SU-DHL-6 (cell line): Measurements from ENCODE around the gene FRMPD1.

Source experiments
- H2AFZ ChIP-seq: fragments of 200-600 bp; sonication (generic); 2 replicates; pipeline ENCODE4 v1.6.1; 2014; ENCODE audit warnings: low read depth, mild to moderate bottlenecking, moderate library complexity, mixed read lengths, antibody characterized with exemption, low read length; ENCODE audit not compliant: severe bottlenecking
- H3F3A ChIP-seq: fragments of 200-600 bp; shearing (Covaris generic); 2 replicates; pipeline ENCODE4 v1.6.0; 2016; ENCODE audit warnings: antibody characterized with exemption, mild to moderate bottlenecking; ENCODE audit not compliant: insufficient read depth
- H3K27ac ChIP-seq: fragments of 200-600 bp; sonication (generic); 2 replicates; pipeline ENCODE4 v1.5.1; 2016; ENCODE audit warnings: low read depth, mild to moderate bottlenecking, low read length, moderate library complexity, mixed read lengths
- H3K27me3 ChIP-seq: fragments of 200-600 bp; sonication (generic), shearing (Covaris generic); 2 replicates; pipeline ENCODE4 v1.6.0; 2014; ENCODE audit warnings: mild to moderate bottlenecking, low read length
- H3K36me3 ChIP-seq: fragments of 200-600 bp; sonication (generic); 2 replicates; pipeline ENCODE4 v1.6.1; 2014; ENCODE audit warnings: mild to moderate bottlenecking, low read length, mixed read lengths
- H3K4me2 ChIP-seq: fragments of 300-600, 200-600 bp; shearing (Covaris generic), sonication (generic); 2 replicates; pipeline ENCODE4 v1.6.0; 2014; ENCODE audit warnings: low read length, low read depth, mild to moderate bottlenecking; ENCODE audit not compliant: poor library complexity, severe bottlenecking
- H3K4me3 ChIP-seq: fragments of 200-600 bp; sonication (generic); 2 replicates; pipeline ENCODE4 v1.5.1; 2014; ENCODE audit warnings: antibody characterized with exemption, low read length, mild to moderate bottlenecking, mixed read lengths; ENCODE audit not compliant: insufficient read depth, poor library complexity, severe bottlenecking
- H3K79me2 ChIP-seq: fragments of 200-600 bp; sonication (generic); 2 replicates; pipeline ENCODE4 v1.6.1; 2014; ENCODE audit warnings: mild to moderate bottlenecking, low read length, moderate library complexity; ENCODE audit not compliant: insufficient read depth
- H3K9ac ChIP-seq: fragments of 200-600 bp; sonication (generic); 2 replicates; pipeline ENCODE4 v1.7.0; 2014; ENCODE audit warnings: mild to moderate bottlenecking, low read length
- H3K9me2 ChIP-seq: fragments of 200-600 bp; sonication (generic); replicated peaks from 2 replicates; pipeline ENCODE4 v1.6.1; 2014; ENCODE audit warnings: low read length; ENCODE audit not compliant: insufficient read depth
- H3K9me3 ChIP-seq: fragments of 200-600 bp; sonication (generic); 2 replicates; pipeline ENCODE4 v1.6.1; 2014; ENCODE audit warnings: low read length, mixed read lengths; ENCODE audit not compliant: insufficient read depth
- H4K20me1 ChIP-seq: fragments of 200-600 bp; sonication (generic); 2 replicates; pipeline ENCODE4 v1.6.1; 2014; ENCODE audit warnings: low read depth, mild to moderate bottlenecking, antibody characterized with exemption, low read length, moderate library complexity, mixed read lengths
- EZH2phosphoT487 ChIP-seq: fragments of 200-600 bp; sonication (generic), shearing (Covaris generic); conservative IDR thresholded peaks from 2 replicates; pipeline ENCODE4 v1.6.1; 2018; ENCODE audit warnings: mild to moderate bottlenecking, antibody characterized with exemption, low read length, moderate library complexity, mixed read lengths
- TF ChIP-seq, protein P1 (sequence below): fragments of 200-600 bp; sonication (generic); IDR thresholded peaks from one replicate; pipeline ENCODE4 v1.5.1; 2017; ENCODE audit warnings: antibody characterized with exemption, mild to moderate bottlenecking, low read length, moderate library complexity; ENCODE audit not compliant: insufficient read depth, poor library complexity, severe bottlenecking

Gene FRMPD1

DNA sequence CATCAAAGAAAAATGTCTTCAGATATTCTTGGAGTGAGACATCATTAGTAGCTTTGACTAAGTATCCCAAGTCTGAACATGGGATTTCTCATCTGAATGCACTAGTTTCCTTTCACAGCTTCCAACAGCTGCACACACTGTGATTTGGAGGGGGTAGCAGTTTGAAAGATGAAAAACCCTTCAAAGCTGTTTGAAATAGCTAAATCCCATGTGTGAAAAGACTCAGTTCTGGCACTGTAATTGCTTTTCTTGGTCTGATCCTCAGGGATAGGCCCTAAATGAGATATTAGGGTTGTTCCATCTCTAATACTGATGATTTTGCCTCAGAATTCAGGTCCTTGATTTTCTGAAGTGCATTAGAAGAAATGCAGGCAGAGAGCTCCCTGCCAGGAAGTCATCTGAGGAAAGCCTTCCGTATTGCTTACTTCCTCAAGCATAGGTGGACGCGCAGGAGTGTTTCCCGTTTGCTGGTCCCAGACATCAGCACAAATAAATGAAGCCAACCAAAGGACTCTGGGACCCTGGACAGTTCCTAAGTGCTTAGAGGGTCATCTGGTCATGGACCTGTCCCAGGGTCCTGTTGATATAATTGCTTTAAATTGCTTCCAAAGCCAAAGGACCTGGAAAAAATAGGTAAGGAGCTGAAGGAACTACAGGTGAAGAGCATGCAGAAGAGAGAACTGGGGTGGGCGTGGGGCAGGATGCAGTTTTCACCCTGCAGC, 25.6 kb upstream of the FRMPD1 start:
- Histone ChIP-seq H3K9me3 (no peaks in the 10 kb centered on the region), H3K9me2 (no peaks in the 10 kb centered on the region), H3K27me3 (no peaks in the 10 kb centered on the region), H3F3A (no peaks in the 10 kb centered on the region), H3K79me2 (no peaks in the 10 kb centered on the region), H4K20me1 (no peaks in the 10 kb centered on the region), H3K9ac (no peak overlapping the region), H3K4me3 (no peak overlapping the region), H3K27ac (no peak overlapping the region), H3K36me3 (no peaks in the 10 kb centered on the region), H3K4me2 (no peak overlapping the region), H2AFZ (no peak overlapping the region)
- no peak for TF ChIP-seq EZH2phosphoT487
- TF ChIP-seq, protein P1, sequence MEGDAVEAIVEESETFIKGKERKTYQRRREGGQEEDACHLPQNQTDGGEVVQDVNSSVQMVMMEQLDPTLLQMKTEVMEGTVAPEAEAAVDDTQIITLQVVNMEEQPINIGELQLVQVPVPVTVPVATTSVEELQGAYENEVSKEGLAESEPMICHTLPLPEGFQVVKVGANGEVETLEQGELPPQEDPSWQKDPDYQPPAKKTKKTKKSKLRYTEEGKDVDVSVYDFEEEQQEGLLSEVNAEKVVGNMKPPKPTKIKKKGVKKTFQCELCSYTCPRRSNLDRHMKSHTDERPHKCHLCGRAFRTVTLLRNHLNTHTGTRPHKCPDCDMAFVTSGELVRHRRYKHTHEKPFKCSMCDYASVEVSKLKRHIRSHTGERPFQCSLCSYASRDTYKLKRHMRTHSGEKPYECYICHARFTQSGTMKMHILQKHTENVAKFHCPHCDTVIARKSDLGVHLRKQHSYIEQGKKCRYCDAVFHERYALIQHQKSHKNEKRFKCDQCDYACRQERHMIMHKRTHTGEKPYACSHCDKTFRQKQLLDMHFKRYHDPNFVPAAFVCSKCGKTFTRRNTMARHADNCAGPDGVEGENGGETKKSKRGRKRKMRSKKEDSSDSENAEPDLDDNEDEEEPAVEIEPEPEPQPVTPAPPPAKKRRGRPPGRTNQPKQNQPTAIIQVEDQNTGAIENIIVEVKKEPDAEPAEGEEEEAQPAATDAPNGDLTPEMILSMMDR, result no peak

DNA sequence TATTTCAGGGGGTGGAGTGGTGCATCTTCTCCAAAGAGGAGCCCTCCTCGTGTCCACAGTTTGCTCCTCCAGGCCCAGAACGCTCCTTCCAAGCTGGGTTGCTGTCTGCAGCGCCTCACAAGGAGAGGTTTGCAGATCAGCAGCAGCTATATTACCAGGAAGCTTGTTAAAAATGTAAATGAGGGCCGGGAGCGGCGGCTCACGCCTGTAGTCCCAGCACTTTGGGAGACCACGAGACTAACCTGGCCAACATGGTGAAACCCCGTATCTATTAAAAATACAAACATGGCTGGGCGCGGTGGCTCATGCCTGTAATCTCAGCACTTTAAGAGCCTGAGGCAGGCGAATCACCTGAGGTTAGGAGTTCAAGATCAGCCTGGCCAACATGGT, 25.0 kb upstream of the FRMPD1 start:
- H3K9me2 ChIP-seq, result no peaks in the 10 kb centered on the region
- H3K79me2 ChIP-seq, result no peaks in the 10 kb centered on the region
- no peak overlapping the region for H2AFZ ChIP-seq
- H4K20me1 ChIP-seq, result no peaks in the 10 kb centered on the region
- H3K9me3 ChIP-seq, result no peaks in the 10 kb centered on the region
- no peaks in the 10 kb centered on the region for H3K36me3 ChIP-seq
- no peak overlapping the region for H3K4me2 ChIP-seq
- no peak overlapping the region for H3K9ac ChIP-seq
- no peak for TF ChIP-seq EZH2phosphoT487
- TF ChIP-seq, protein P1, result no peak
- no peak overlapping the region for H3K27ac ChIP-seq
- no peaks in the 10 kb centered on the region for H3F3A ChIP-seq
- no peaks in the 10 kb centered on the region for H3K27me3 ChIP-seq
- H3K4me3 ChIP-seq, result no peak overlapping the region

DNA sequence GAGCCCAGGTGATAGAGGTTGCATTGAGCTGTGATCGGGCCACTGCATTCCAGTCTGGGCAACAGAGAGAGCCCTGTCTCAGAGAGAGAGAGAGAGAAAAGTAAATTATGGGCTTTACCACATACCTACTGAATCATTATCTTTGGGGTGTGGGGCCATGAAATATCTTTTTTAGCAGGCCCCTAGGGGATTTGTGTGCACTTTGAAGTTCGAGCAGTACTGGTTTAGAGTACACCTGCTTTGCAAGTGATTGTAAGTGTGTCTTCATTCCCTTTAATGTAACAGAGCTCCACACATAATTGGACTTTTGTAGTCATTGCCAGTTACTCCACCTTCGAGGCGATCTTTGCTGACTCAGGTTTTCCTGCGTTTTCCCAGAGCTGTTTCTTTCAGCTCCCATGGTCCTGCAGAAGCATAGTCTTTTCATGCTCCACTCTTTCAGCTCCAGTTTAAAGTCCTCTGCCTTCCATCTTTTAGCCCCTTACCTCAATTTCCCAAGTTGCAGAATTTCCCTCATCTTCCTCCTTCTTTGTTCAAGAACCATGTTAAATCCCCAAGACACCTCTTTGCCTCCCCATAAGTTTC, 24.0 kb upstream of the FRMPD1 start:
- Histone ChIP-seq H3K36me3 (no peaks in the 10 kb centered on the region), H3K9ac (no peak overlapping the region), H4K20me1 (no peaks in the 10 kb centered on the region), H3K79me2 (no peaks in the 10 kb centered on the region), H3F3A (no peaks in the 10 kb centered on the region), H3K4me2 (no peak overlapping the region), H3K4me3 (no peak overlapping the region), H2AFZ (no peak overlapping the region), H3K27ac (no peak overlapping the region), H3K27me3 (no peaks in the 10 kb centered on the region), H3K9me3 (no peaks in the 10 kb centered on the region), H3K9me2 (no peaks in the 10 kb centered on the region)
- TF ChIP-seq EZH2phosphoT487, result no peak
- TF ChIP-seq, protein P1, result no peak
